Fibroblast of upper back skin (primary cell): ENCODE results near the gene SMG6.

Source experiments
- DNase-seq: peaks from one replicate; pipeline ENCODE4 v3.0.0-alpha.2; 2013

The SMG6 gene

DNA sequence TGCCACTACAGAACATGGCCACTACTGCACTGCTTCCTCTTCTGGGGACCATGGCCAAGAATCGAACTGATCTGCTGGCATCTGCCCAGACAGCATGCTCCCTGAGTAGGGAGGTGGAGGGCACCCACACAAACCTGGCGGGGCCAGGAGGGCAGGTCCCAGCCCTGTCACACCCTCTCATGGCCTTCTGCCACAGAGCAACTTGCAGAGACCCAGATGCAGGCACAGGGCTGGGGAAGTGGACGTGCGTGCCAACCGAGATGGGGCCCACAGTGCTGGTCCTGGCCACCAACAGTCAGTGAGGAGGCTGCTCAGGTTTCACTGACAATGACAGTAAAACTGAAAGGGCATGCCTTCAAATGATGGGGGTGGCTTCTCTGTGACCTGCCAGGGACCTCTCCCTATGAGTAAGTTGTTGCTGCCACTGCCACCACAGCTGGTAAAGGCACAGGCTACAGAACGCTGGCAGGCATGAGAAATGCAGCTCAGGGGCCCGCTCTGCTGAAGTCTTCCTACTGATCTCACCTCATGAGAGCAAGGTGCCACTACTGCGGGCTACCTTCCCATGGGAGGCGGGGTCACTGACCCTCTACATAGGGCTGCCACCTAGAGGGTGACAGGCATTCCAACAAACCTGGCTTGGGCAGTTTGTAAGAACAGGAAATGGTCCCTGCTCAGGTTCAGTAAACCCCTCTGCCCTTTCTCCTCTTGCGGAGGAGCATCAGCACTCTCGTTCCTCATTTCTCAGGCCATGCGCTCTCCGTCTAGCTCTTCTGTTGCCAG, 233.2 kb downstream of the SMG6 start:
- DNase-seq, result no peak

DNA sequence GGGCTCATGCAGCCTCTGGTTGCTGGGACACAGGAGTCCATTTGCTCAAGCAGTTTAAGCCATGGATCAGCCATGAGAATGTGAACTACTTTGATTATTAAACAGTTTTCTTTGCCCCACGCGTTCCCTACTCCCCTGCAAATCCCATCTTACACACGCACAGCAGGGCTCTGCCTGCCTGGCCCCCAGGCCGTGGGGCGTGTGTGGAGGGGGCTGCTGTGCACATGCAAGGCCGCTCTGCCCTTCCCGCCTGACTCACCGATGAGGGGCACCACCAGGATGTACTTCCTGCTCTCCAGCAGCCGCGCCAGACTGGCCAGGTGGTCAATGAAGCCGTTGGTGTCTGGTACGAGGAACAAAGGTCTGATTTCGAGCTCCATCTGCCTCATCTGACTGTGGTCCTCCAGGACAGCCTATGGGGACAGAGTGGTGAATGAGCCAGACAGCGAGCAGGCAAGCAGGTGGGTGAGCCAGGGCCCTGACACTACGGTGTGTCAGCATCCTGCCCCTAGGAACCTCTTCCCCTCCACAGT, 235.0 kb downstream of the SMG6 start:
- peak; percentile 75 for DNase-seq

GRCh38 chr17:2068031-2068518, 235.5 kb downstream of the SMG6 start:
- DNase-seq, result peak; percentile 96

- peak; percentile 89 for DNase-seq
Measured at GRCh38 chr17:2067608-2068024, 236.0 kb downstream of the SMG6 start.

DNA sequence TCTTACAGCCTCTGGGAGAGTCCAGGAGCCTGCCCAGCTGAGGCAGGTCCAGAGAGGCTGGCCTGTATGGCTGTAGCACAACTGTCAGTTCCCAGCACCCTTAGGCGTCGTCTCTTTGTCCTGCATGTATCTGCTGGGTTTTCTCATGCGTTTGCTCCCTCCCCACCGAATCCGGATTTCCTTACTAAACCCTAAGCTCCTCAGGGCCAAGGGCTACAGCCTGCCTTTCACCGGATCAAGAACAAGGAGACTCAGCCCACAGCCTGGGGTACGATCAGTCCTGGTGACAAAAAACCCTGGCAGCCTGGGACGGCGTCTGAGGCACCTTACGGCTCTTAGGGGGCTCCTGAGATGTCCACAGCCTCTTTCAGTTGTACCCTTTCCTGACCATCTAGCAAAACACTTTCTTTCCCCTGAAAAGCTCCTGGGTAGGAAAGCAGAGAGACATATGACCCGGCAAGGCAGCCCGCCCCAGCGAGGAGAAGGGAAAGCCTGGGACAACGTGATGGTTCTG, 236.5 kb downstream of the SMG6 start:
- no peak for DNase-seq

- no peak for DNase-seq
Measured at GRCh38 chr17:2065949-2066400, 237.6 kb downstream of the SMG6 start.

DNA sequence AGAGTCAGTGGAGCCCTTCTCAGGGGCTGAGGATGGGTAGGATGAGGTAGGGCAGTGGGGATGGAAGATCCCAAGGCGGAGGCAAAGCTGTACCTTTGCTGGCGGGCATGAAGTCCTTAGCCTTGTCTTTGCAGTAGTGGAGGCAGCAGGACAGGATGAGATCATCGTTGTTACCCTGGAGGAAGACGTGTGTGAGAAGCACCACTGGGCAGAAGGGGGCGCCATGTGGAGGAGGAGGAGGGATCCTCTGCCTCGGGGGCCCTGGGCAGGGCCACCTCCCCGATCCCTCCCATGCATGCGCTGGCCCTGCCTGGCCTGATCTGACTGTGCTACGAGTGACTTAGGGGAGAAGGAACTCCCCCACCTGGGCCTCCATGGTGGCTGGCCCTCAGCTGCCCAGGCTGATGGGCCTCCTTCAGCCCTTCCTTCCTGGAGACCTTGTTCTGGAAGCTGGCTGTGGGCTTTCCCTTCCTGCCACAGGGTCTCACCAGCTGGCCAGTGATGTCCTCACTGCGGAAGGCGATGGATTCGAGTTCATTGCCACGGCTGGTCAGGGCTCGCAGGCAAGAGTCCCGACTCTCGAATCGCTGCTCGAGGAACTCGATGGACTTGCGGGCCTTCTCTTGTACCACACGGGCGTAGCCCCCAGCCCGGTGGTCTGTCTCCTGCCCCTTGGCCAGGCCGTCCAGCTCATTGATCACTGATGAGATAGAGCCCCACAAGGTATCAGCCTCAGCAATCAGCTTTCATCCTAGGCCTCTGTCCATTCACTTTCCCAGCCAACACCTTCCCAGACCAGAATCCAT, 238.4 kb downstream of the SMG6 start:
- peak; percentile 79 for DNase-seq

GRCh38 chr17:2064520-2064971, 239.0 kb downstream of the SMG6 start:
- DNase-seq, result peak; percentile 60

DNA sequence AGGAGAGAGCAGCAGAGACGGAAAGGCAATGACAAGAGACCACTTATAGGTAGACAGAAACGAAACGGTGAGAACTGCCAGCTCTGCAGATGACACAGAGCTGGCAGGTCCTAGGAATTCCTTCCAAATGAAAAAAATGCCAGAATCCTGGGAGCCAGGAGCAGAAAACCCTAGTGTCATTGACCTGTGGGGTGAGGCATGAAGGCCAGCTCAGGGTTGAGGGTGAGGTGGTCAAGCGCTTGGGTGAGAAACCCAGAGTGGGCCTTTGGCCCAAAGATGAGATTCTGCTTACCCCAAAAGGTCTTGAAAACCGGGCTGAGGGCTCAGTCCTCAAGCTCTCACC, 239.5 kb downstream of the SMG6 start:
- DNase-seq, result peak; percentile 33

- DNase-seq, result peak; percentile 81
Measured at GRCh38 chr17:2063261-2064146, 240.1 kb downstream of the SMG6 start.

- peak; percentile 79 for DNase-seq
Measured at GRCh38 chr17:2062571-2063183, 240.9 kb downstream of the SMG6 start.

DNA sequence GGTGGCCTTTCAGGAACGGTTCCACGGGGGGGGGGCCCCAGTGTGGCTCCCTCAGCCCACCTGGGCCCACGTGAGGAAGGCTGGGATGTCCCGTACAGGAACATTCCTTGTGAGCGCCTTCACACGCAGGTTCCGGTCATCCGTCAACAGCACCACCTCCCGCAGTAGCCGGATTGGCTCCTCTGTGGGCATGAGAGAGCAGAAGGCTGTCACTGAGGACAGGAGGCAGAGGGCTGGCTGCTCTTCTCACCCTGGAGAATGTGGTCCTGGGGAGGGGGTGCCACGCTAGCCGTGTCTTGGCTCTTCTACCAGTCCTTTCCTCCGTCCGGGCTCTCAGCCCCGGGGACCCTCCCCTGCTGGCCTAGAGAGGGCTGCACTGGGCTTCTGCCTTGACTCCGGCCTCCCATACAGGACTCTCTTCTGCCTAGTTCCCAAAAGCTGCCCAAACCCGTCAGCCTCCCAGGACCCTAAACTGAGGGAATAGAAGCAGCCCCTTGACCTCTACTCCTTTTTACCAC, 242.1 kb downstream of the SMG6 start:
- DNase-seq, result no peak

DNA sequence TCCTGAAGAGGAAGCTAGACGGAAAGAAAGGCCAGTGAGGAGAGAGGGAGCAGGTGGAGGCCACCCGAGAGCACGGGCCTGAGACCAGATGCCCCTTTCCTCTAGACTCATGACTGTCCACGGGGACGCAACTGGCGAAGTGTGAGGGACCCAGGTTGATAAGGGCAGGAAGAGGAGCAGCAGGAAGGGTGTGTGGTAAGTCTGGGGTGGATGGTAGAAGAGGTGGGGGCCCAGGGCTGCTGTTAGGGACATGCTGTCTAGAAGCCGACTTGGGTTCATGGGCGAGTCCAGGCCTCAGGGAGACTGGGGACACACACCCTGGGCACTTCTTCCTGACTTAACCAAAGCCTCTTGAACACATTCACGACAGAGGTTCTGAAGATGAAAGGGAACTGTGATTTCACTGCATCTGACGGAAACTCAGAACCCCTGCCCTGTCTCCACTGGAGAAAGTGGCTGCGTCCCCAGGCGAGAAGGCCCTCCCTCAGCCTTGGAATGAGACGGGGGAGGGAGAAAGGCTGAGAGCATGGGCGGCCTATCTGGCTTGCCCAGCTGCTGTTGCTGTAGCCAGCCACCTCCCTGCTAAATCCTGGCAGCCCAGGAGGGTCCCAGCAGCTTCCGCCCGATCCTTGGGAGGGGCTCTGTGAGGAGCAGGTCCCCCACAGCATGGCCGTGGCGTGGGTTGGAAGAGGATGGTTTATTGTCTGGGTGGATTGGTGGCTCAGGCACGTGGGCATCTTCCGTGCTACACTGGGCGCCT, 242.7 kb downstream of the SMG6 start:
- DNase-seq, result peak; percentile 35

DNA sequence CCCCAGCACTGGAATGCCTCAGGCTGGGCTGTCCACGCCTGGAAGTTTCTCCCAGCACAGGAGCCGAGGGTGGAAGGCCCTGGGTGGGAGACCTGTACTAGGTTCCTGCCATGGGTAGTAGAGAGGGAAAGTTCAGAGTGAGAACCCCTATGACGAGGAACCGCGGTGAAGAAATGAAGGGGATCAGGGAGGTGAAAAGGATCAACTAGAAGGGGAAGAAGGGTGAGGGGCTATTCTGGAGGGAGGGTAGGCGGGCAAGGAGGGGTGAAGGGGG, 243.3 kb downstream of the SMG6 start:
- DNase-seq, result no peak

- no peak for DNase-seq
Measured at GRCh38 chr17:2059547-2060384, 243.8 kb downstream of the SMG6 start.

GRCh38 chr17:2058586-2059546, 244.7 kb downstream of the SMG6 start:
- DNase-seq, result peak; percentile 73

DNA sequence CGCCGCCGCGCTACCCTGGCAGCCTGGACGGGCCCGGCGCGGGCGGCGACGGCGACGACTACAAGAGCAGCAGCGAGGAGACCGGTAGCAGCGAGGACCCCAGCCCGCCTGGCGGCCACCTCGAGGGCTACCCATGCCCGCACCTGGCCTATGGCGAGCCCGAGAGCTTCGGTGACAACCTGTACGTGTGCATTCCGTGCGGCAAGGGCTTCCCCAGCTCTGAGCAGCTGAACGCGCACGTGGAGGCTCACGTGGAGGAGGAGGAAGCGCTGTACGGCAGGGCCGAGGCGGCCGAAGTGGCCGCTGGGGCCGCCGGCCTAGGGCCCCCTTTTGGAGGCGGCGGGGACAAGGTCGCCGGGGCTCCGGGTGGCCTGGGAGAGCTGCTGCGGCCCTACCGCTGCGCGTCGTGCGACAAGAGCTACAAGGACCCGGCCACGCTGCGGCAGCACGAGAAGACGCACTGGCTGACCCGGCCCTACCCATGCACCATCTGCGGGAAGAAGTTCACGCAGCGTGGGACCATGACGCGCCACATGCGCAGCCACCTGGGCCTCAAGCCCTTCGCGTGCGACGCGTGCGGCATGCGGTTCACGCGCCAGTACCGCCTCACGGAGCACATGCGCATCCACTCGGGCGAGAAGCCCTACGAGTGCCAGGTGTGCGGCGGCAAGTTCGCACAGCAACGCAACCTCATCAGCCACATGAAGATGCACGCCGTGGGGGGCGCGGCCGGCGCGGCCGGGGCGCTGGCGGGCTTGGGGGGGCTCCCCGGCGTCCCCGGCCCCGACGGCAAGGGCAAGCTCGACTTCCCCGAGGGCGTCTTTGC, 245.6 kb downstream of the SMG6 start:
- DNase-seq, result no peak

DNA sequence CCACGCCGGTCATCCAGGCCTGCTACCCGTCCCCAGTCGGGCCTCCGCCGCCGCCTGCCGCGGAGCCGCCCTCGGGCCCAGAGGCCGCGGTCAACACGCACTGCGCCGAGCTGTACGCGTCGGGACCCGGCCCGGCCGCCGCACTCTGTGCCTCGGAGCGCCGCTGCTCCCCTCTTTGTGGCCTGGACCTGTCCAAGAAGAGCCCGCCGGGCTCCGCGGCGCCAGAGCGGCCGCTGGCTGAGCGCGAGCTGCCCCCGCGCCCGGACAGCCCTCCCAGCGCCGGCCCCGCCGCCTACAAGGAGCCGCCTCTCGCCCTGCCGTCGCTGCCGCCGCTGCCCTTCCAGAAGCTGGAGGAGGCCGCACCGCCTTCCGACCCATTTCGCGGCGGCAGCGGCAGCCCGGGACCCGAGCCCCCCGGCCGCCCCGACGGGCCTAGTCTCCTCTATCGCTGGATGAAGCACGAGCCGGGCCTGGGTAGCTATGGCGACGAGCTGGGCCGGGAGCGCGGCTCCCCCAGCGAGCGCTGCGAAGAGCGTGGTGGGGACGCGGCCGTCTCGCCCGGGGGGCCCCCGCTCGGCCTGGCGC, 246.3 kb downstream of the SMG6 start:
- no peak for DNase-seq
